HG03469 (cell line): ENCODE results near the gene AGAP9.
"Not testable (repeated sequence)": the region's sequence is repeated elsewhere in the genome, so short reads cannot be mapped to it uniquely, and the experiment has no call there.

Experiments used
- ATAC-seq: cut with Tn5 transposase; IDR thresholded peaks from one replicate; pipeline ENCODE4 v1.9.1; 2021; ENCODE audit warnings: mild to moderate bottlenecking, moderate library complexity, moderate number of reproducible peaks; ENCODE audit not compliant: unreplicated experiment

Gene AGAP9

DNA sequence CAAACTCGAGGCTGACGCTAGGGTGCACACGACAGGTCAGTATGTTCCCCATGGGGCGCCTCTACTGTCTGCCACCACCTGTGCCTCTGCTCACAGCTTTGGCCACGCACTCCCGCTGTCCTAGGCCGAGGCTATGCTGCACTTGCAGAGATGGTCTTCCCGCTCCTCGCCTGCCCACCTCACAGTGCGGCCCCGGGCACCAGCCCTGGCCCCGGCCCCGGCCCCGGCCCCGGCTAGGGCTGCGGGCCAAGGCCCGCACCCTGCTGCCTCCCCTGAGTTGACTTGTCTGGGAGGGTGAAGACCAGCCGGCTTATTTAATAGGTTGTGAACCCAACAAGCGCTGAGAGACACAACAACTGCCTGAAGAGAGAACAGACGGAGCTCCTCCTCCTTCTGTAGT lies at the start of gene AGAP9:
Gene AGAP9, minus strand, starts transcription at position 164 of the 400 bp plus-strand sequence. Its CDS starts 112 bp downstream, at position 52.
- not testable (repeated sequence) for ATAC-seq

DNA sequence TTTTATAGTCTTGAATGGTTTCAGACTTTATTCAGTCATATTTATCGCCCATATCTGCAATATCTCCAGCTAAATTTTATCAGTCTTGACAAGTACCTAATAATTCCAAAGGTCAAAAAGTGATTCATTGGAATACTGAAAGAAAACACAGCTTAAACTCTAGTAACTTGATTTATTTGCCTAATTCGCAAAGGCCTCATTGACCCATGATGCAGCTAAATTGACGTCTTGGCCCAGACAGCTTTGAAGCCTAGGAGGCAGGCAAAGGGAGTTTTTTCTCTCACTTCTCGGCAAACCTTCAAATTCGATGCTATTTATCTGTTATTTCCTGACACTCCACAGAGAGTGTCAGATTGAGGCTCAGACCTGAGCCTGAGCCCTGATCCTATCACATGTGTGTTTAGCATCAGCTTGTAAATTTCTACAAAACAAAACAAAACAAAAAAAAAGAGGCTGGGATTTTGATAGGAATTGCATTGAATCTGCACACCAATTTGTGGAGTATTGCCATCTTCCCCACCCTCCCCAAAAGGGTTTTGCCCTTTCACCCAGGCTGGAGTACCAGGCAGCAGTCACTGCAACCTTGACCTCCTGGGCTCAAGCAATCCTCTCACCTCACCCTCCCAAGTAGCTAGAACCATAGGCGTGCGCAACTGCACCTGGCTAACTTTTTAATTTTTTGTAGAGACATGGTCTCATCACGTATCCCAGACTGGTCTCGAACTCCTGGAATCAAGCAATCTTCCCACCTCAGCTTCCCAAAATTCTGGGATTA lies 47.9 kb upstream of the AGAP9 start:
- ATAC-seq: not testable (repeated sequence)

DNA sequence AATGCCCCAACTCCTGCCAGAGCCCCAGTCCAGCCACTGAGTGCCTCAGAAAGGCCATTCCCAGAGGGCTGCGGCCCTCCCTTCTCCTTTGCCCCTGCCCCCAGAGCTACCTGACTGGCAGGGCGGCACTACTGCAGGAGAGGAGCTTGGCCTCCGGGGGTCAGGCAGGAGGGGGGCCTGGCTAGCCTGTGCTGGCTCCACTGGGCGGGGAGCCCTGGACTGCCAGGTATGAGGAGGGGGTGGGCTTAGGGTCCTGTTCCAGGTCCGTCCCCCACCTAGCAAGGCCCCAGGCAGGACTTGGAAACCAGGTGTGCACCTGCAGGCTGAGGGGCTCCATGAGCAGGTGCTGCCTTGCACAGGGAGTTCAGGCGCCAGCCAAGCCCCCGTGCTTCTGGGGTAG lies 43.3 kb upstream of the AGAP9 start:
- ATAC-seq: not testable (repeated sequence)

DNA sequence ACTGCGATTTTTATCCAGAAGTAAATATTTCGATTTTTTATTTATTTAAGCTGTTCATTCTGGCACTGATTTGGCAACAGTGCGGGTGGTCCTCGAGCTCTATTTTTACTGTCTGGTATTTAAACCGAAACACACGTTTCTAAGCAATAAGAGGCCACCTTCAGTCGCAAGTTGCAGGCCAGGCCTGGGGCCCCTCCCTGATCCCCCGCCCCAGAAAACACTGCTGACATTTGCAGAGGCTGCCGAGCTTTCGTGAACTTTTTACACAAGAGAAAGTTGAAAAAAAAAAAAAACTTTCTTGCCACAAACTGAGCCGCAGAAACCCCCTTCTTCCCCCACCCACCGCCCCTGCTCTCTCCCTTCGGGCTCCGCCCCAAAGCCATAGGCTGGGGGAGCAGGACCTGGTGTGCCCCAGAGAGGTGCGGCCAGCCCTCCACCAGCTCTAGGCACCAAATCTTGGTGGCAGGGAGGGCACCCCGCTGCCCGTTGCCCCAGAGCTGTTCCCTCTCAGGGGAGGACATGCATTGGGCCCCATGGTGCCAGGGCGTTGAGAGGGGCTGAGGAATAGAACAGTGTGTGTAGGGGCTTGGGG lies 42.8 kb upstream of the AGAP9 start:
- not testable (repeated sequence) for ATAC-seq

DNA sequence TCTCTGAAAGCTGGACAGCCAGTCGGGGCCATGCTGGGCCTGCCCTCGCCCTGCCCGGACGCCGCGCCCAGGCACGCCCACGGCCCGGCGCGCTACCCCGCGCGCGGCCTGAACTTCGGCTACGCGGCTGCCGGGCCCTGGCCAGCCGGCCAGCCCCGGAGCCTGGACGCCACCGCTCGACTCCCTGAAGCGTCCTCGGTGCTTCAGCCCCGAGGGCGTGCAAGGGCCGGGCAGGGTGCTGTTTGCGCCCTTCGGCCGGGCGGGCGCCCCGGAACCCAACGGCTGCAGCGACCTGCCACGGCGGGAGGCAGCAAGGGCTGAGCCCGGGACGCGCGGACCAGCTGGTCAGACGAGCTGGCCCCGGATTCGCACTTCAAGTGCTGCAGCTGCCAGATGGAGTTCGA lies 42.1 kb upstream of the AGAP9 start:
- not testable (repeated sequence) for ATAC-seq

DNA sequence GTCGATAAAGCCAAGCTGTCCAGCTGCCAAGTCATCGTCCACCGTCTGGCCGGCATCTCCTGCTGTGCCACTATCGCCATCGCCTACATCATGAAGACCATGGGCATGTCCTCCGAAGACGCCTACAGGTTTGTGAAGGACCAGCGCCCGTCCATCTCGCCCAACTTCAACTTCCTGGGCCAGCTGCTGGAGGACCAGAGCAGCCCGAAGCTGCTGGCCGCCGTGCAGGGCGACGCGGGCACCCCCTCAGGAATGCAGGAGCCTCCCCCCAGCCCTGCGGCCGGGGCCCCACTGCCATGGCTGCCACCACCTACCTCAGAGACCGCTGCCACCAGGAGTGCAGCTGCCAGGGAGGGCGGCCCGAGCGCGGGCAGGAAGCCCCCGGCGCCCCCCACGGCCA lies 41.5 kb upstream of the AGAP9 start:
- not testable (repeated sequence) for ATAC-seq

DNA sequence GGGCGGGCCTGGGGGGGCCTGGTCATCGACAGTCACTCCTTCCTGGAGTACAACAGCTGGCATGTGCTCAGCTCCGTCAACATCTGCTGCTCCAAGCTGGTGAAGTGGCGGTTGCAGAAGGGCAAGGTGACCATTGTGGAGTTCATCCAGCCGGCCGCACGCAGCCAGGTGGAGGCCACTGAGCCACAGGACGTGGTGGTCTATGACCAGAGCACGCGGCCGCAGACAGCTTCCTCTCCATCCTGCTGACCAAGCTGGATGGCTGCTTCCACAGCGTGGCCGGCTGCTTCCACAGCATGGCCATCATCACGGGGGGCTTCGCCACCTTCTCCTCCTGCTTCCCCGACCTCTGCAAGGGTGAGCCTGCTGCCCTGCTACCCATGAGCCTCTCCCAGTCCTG lies 40.9 kb upstream of the AGAP9 start:
- not testable (repeated sequence) for ATAC-seq

DNA sequence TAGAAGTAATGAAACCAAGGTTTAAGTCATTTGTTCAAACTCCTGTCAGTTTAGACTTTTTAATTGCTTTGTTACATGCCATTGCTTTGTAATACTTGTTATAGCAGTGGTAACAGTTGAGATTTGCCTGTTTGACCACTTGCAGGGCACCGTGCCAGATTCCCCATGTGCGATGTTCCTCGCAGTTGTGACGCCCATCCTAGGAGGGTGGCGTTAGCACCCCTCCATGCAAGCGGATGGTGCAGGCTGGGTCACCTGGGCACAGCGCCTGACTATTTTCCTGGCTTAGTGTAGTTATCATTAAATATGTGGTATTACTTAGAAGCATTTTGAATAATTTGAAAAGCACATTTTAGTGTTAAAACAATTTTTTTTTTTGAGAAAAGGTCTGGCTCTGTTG lies 37.0 kb upstream of the AGAP9 start:
- not testable (repeated sequence) for ATAC-seq

DNA sequence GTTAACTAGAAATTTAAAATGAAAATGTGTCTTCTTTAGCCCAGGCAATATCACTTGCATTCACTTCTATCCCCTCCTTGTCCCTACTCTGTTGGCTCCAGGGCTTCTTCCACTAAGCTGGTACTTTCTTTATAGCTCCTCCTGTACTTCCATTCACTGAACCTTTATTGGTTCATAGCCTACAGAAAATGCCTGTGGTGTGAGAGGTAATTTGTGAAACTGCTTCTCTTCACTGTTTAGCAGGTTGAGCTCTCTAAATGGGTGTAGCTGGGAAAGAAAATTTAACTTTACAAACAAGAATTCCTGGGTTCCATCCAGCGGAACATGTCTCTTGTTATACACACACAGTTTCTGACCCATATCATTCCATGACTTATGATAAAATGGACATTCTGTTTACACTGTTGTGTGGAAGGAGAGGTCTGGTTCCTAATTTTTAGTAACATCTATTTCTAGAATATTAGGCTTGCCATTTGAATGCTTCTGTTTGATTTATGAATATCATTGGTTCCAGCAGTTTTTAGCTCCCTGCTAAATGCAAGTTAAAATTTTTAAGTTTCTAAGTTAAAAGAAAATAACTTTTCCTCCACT lies 36.4 kb upstream of the AGAP9 start:
- ATAC-seq: not testable (repeated sequence)

DNA sequence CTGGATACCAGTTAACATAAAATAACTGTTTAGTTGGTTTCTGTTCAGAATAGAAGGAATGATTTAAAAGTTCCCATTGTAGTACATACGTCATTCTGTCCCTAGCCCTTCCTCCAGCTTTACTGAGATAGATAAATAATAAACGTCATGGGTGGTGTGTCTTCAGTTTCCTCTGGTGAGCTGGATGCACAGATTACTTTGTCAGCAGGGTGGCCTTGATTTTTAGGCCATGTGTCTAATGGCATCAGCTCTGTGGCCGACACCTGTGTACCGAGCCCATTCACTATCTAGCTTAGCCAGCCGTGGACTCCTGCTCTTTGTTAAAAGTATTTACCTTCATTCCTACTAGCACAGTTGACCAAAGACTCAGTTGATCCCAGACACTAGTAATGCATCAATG lies 34.7 kb upstream of the AGAP9 start:
- not testable (repeated sequence) for ATAC-seq

DNA sequence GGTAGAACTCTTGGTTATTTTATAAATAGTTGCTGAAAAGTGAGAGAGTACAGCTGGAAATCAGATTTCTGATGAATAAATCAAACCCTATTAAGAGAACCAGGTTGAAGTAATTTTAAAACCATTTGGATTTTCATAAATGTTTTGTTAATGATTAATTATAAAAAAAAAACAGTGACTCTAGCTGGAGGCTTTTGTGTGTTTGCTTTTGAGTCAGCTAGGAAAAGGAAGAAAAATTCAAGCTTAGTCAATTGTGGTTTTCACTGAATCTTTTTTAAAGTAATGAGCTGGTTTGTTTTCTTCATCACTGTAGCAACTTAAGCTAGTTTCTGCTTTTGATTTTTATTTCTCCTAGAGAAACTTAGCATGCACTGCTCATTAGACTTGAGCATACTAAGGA lies 34.2 kb upstream of the AGAP9 start:
- ATAC-seq: not testable (repeated sequence)

DNA sequence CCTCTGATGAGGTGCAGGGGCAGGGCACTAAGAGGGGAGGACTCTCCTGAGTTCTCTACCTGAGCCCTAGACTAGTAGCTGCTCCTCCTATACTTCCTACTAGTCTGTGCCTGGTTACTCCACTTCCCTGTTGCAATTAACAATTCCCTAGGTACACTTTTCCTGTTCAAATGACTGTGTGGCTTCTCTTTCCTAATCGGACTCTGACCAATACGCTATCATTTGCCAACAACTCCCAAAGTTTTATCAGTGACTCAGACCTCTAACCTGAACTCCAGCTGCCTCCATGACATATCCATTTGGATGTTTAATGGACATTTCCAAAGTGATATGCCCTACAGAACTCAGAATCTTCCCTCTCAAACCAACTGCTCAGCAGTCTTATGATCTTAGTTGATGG lies 31.9 kb upstream of the AGAP9 start:
- not testable (repeated sequence) for ATAC-seq

DNA sequence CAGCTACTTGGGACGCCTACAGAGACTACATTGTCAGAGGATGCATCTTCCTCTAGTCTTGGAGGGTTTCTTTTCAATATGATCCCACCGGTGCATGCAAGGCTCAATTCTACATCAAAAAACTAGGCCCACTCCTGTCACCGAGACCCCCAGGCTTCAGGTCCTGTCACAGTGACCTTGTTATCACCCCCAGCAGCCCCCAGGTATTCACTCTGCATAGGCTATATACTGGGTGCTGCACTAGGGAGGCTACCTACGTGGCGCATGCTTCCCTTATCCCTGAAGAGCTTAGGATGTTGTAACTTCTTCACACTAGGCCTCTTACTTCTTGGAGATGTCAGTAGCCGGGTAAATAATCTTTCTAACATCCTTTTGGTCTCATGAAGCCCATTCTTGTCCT lies 31.1 kb upstream of the AGAP9 start:
- ATAC-seq: not testable (repeated sequence)

DNA sequence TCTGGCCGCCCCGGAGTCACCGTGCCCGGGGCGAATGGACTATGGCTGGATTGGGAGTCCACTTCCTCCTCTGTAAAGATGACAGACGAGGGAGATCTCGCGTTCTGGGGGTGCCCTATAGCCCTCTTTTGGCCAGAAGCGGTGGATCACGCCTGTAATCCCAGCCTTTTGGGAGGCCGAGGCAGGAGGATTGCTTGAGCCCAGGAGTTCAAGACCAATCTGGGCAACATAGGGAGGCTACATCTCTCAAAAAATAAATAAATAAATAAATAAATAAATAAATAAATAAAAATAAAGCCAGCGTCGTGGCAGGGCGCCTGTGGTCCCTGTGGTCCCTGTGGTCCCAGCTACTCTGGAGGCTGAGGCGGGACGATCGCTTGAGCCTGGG lies 30.4 kb upstream of the AGAP9 start:
- ATAC-seq: peak; percentile 12

DNA sequence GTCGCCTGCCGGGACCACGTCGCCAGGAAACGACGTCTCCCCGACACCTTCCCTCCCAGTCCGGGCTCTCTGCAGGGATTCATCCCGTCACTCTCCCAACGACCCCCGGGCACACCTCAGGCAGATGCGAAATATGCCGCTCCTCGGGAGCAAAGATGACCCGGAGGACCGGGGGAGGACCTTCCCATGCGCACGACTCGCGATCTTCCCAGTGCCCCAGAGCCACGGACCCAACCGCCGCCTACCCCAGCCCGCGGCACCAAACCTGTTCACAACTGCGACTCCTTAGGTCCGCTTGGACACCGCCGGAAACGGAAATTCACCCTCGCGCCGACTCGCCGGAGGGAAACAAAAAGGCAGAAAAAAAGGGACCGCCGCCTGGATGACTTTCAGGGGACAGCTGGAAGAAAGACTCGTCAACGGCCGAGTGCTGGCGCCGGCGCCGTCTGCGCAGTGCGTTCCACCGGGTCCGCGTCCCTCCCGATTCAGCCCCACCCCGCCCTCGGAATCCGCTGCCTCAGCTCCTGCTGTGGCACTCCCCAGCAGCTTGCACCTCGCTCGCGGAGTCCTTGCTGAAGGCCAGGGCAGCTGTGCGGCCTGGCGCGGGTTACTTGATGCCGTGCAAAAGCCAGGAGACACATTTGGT lies 29.9 kb upstream of the AGAP9 start:
- peak; percentile 67 for ATAC-seq

DNA sequence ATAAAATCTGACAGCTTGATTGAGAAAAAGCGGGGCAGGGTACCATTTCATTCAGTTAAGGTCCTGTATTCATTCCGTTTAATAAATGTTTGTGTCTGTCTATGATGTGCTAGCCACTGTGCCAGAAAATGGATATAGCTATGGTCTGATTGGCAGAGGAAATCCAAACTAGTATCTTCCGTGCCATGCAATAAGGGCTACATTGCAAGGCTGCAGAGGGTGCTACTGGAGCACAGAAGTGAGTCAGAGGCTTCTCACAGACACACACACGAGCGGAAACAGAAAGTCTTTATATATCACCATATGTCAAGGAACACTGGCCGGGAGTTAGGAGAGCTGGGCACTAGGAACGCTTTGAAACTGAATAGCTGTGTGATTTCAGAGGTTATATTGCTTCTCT lies 29.3 kb upstream of the AGAP9 start:
- ATAC-seq: peak; percentile 38

DNA sequence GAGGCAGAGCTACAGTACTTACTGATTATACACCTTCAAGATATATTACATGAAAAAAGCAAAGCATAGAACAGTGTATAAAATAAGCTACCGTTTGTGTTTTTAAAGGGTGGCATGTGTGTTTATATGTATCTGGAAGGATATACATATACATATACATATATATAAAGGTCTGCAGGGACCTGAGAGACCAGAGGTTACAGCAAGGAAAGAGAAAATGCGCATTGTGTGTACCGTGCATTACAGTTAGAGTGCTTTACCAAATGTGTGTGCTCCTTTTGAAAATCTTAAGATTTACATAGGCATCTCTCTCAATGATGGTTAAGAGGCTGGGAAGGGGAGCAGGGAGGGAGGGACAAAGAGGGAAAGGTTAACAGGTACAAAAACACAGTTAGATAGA lies 23.8 kb upstream of the AGAP9 start:
- ATAC-seq: not testable (repeated sequence)

DNA sequence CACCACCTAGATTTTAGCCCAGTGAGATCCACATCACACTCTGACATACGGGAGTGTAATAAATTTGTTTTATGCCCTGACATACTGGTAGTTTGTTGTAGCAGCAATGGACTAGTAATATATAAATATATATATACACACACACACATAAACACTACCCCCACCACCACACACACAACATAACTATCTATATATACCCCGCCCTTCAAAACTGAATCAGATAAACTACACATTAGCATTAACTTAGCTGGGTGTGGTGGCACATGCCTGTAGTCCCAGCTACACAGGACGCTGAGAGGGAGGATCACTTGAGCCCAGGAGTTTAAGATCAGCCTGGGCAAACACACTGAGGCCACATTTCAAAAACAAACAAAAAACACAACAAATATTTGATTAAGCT lies 13.0 kb upstream of the AGAP9 start:
- ATAC-seq: not testable (repeated sequence)

DNA sequence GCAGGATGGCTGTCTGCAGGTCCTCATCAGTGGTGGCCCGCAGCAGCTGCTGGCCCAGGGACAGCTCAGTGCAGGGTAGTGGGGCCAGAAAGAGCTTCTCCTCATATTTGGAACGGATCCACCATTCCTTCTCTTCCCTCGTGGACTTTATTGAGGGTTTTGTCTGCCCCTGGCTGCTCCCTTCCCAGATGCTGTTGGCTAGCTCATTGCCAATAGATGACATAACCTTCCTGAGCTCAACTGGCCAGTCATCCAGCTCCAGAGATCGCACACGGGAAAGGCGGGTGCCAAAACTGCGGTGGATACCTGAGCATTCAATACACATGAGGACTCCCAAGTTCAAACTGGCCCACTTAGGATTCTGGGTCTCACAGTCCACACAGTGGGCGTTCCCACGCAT lies 21.1 kb downstream of the AGAP9 start:
- not testable (repeated sequence) for ATAC-seq

DNA sequence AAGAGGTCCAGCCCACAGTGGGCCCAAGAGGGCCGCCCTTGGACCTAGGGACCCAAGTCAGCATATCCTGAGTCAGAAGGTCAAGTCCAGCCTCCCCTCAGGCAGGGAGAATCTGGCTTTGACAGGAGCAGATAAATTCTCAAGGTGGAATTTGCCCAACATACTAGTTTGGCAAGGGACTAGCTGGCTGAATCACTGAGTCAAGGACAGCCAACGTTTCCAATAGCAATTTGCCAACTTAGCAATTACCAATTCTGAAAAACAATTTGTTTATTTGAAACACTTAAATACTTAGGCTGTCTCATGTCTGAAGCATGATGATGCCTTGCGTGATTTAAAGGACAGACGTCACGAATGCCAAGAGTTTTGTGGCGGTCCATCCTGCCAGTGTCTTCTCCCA lies 29.2 kb downstream of the AGAP9 start:
- ATAC-seq: not testable (repeated sequence)

DNA sequence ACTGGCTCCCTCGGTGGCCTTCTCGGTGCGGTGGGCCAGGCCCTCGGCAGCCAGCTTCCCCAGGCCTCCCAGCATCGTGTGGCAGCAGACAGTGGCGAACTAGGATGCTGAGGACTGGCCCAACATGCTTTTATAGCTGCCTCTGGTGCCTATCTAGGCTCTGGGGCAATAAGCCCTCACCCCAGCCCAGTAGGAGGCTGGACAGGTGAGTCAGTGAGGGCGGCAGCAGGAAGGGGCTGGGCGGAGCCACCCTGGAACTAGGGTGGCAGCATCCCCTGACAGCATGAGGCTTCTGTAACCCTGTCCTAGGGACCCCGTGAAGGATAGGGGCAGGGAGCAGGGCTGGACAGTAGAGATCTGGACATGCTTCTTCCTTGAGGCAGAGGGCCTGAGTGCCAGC lies 31.8 kb downstream of the AGAP9 start, which contains the start of gene FAM25G:
Gene FAM25G, minus strand, starts transcription at position 101 of the 400 bp plus-strand sequence. Its CDS starts 26 bp downstream, at position 75.
- ATAC-seq: not testable (repeated sequence)
